ENCODE results near the gene LRP1B.
"Not testable (repeated sequence)": the region's sequence is repeated elsewhere in the genome, so short reads cannot be mapped to it uniquely, and the experiment has no call there.

Gene LRP1B

DNA sequence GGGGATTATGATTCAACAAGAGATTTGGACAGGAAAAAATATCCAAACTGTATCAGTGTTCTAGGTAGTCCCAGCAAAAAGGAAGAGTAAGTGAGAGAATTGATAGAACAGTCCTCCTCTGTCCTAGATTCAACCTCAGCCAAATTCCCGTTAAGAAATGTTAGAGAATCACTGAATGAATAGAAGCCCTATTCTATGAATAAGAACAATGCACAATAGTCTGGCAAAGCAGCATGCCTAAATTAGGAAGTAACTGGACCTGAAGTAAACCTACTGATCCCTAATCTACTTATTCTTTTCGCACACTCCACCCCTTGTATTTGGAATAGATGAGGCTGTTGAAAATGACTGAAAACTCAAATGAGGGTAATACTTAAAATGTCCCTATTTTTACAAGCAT, 1665.5 kb downstream of the LRP1B start:
- no peak for DNase-seq

DNA sequence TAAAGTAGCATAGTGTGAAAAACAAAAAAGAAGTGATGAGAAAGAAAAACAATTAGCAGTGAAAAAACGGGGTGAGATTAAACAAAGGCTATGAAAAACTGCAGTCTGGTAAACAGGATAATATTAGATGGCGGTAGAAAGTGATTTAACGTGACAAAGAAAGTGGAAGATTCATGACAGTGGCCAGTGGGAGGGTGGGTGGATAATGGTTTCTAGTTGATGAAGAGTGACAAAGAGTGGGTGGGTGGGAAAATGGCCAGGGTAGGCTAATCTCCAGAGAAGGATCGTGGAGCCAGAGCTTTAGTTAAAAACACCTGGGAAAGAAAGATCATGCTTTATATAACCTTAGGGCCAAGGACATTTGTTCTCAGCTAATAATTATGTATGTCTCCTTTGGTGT, 1667.8 kb downstream of the LRP1B start:
- DNase-seq: no peak

DNA sequence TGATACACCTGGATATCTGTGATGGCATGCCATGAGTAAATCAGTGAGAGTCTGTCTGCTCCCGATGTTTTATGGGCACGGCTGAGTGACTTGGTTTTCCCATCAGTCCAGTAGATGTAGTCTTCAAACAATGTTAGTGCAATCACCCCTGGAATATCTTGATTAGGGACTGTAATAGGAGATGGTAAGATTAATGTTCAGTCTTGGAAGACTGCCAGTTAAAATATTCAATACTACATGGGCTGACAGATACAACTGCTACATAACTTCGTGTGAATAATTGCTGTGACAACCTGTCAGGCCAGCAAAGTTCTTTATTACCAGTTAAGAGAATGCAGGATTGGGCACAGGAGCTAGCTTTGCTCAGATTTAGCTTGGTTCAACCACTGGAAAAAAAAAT, 1673.3 kb downstream of the LRP1B start:
- no peak for DNase-seq

DNA sequence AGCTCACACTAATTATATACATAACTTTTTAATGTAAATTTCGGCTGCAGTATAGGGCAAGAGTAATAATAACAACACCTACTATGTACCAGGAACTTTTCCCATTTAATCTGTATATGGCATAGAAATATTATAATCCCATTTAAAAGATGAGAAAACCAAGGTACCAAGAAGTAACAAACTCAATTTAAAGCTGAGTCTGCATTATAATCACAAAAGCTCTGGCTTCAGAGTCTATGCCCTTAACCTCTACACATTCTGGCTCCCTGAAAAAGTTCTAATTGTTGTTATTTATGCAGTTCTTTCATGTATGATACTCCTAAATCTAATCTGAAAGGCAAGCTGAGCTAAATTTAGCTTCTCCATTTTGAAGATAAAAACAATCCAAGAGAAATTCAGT, 1675.5 kb downstream of the LRP1B start:
- DNase-seq: no peak

DNA sequence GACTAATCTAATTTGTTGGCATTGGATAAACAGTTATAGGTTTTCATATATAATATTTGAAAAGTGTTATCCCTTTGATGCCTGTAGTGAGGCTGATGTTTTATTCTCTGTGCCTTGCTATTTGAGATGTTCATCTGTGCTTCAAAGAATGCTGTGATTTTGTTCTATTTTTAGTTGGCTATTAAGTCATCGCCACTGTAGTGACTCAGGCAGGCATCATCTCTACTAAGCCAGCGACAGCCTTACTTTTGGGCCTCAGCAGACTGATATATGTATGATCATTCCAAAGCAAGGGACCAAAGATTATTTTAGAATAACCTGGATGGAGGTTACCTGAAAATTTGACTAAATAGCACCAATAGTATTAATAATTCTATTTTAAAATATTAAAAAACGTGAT, 1676.1 kb downstream of the LRP1B start:
- DNase-seq: no peak

DNA sequence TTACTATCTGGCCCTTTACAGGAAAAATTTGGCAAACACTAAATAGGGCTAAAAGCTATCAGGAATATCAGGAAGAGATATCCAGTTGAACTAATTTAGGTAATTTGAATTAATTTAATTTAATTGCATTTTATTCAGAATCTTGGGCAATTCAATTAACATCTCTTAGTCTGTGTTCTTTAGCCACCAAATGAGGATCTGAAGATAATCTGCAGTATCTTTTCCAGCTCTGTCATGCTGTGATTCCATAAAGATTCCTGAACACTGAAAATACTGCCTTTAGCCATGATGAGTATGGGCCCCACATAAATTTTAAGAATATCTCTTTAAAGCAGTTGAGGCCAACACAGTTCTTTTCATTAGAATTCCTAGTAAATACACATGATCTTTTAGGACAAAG, 1679.5 kb downstream of the LRP1B start:
- DNase-seq: no peak

DNA sequence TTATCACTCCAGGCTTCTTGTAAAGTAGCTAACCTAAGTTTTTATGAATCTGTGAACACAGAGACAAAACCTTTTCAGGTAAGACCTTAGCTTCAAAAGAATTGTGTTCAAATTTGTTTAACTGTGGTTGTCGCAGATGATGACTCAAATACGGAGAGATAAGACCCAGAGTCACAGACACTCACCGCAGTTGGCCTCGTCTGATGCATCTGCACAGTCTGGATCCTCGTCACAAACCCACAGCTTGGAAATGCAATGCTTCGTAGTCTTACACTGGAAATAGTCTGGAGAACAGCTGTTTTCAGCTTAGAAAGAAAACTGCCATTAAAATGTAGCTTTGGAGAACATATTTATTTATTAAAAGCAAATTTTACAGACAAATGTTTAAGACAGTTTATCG, 1688.5 kb downstream of the LRP1B start:
- DNase-seq: no peak

DNA sequence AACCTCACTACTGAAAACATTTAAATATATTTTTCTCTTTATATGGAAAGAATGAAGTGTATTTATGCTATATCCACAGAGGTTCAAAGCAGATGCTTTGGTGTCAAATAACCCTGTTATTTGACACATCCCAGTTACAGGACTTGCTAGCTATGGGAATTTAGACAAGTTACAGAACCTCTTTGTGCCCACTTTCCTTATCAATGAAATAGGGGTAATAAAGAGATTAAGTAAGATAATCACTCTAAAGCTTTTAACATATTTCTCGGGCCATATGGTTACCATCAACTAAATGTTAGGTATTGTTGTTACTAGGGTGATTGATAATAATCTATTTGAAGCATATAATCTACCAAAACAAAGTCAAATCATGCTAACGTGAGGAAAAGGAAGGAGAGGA, 1690.0 kb downstream of the LRP1B start:
- no peak for DNase-seq

DNA sequence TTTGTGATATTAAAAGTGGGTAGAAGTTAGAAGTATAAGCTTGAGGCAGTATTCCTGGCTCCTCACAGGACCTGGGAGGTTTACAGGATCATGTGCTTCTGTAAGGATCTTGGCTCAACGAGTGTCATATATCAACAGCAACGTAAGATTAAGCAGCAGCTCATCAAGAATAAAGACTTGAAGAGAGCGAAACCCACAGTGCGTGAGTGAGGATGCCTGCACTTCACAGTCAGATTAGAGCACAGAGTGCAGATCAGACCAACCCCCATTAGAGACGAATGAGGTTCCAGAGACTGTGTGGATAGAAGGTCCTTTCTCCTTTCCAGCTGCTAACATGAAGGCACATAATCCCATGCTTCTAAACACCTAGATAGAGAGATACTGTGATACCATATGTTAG, 1693.9 kb downstream of the LRP1B start:
- DNase-seq: no peak

DNA sequence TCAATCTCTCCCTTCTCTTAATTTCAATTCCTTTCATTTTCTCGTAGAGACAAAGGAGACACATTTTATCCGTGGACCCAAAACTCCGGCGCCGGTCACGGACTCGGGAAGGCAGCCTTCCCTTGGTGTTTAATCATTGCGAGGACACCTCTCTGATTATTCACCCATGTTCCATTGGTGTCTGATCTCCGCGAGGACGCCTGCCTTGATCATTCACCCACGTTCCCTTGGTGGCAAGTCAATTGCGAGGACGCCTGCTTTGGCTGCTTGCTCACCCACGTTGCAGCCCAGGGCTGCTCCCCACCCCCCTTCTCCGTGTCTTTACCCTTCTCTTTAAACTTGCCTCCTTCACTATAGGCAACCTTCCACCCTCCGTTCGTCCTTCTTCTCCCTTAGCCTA, 1703.8 kb downstream of the LRP1B start:
- DNase-seq: not testable (repeated sequence)

DNA sequence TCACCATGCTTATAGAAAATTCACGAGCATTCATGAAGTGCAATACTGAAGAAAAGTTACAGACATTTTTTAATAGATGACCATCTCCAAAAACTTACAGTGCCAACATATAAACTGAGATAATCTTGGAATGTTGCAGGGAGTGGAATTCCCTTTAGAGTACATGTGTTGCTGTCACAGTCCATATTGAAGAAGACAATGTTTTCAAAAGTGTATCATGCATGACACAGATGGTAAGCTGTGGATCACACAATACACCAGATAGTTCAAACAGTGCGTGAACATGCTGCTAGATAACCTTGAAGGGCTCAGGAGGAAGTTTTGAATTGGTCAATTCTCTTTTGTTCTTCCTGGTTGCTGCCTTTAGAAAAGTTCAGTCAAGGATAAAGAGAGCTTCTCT, 1706.3 kb downstream of the LRP1B start:
- DNase-seq: no peak

DNA sequence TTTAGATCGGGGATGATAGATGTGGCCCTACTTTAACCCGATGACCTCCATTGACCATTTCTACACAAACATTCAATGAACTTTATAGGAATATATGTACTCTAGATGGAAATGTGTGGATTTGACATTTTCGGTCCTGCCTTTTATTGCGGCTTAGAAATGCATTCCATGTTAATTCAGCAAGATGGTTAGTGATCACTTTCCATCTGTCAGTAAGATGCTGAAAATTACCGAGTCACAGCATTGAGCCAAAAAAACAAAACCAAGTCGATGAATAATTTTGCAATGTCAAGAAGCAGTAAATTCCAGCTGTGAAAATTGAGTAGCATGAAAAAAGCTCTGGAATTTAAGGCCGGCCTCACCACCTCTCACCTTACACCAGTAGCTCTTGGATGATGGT, 1708.1 kb downstream of the LRP1B start:
- DNase-seq: no peak

DNA sequence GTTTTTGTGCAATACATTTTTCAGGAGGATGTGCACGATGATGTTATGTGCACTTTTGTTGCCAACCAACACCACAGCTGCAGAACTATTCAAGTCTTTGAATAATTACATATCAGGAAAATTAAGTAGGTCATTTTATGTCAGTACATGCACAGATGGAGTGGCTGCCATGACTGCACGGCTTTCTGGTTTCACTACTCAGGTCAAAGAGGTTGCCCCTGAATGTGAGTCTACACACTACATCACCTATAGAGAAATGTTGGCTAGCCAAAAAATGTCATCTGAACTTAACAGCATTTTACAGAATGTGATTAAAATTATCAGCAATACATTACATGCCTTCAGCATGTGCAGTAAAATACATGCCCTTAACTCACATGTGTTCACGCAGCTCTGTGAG, 1713.3 kb downstream of the LRP1B start:
- no peak for DNase-seq

DNA sequence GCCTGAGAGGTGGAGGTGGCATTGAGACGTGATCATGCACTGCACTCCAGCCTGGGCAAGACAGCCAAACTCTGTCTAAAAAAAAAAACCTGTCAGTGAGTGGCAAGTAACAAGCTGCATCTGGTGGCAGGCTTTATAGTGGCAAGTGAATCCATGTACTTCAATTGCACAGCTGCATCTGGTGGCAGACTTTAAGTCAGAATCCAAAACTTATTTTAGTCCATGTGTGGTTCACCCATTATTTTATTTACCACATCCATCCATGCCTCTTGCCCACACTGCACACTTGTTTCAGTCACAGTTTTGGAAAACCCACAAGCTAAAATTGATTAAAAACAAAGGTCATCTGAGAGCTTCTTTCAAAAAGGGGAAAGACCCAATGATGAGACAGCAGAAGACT, 1714.2 kb downstream of the LRP1B start:
- no peak for DNase-seq

DNA sequence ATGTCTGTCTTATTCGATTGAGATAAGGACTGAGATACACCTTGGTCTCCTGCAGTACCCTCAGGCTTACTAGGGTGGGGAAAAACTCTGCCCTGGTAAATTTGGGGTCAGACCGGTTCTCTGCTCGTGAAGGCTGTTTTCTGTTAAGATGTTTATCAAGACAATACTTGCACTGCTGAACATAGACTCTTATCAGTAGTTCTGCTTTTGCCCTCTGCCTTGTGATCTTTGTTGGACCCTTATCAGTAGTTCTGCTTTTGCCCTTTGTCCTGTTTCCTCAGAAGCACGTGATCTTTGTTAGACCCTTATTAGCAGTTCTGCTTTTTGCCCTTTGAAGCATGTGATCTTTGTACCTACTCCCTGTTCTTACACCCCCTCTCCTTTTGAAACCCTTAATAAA, 1715.8 kb downstream of the LRP1B start:
- DNase-seq: not testable (repeated sequence)

DNA sequence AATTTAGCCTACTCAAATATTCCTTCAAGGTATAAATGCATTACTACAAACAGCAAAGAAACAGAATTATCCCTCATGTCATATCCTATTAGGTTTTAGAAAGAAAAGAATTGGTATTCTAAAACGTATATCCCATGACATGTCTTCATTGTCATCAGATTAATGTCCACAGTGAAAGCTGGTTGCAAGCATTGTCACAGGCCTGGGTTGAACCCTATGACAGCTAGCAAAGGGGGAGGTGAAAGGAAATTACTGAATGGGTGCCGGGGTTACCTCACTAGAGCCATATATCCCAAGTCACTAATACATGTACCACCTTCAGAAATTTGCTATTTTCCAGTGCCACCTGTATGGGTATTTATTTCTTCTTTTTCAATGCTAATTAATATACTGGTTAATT, 1720.1 kb downstream of the LRP1B start:
- no peak for DNase-seq

DNA sequence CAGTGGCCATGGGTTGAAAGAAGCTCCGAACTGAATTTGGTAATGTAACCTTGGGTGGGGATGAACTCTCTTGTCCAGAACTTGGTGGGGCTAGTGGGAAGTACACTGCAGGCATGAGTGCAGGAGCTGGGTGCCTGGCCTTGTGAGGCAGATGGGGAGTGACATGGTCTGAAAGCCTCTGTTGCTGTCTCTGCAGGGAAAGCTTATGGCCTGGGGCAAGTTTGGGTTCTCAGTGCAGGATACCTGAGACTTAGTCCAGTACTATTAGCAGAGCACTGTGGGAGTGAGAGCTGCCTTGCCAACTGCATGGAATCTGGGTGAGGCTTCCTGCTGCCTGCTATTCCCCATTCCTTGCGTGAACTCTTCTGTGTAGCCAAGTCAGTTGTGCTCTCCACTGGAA, 1729.8 kb downstream of the LRP1B start:
- DNase-seq: no peak

DNA sequence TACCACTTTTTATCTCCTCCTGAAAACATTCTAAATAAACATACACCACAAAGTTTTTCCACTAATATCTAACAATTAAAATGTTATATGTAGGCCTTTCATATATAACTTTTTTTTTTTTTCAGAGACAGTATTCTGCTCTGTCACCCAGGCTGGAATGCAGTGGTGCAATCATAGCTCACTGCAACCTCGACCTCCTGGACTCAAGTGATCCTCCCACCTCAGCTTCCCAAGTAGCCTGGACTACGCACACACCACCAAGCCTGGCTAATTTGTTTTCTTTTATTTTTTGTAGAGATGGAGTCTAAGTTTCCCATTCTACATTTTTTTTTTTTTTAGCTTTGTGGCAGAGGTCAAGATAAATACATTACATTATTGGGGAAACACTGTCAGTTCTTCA, 1738.0 kb downstream of the LRP1B start:
- no peak for DNase-seq

DNA sequence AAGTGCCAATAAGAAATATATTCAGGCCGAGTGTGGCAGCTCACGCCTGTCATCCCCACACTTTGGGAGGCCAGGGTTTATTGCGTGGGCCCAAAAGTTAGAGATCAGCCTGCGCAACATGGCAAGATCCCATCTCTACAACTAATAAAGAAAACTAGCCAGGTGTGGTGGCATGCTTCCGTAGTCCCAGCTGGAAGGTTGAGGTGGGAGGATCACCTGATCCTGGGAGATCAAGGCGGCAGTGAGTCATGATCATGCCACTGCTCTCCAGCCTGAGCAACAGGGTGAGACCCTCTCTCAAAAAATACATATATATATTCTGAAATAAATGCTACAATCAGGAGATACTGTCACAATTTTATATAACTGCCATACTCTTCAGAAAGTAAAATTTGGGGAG, 1745.9 kb downstream of the LRP1B start:
- DNase-seq: no peak

DNA sequence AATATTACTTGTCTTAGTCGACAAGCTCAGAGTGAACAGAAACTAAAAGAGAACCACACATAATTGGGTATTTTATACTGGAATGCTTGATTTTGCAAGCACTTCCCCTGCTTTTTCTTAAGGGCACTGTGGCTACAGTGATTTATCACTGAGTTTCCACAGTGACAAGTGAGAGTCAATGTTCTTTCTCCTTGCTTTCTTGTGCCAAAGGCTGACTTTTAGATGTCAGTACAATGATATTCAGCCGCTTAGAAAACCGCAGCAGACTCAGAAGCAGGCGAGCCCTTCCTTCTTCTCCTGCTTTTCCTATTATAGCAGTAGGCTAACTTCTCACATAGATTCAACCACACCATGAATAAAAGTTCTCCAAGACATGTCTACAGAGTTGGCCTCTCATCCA, 1747.0 kb downstream of the LRP1B start:
- DNase-seq: no peak

DNA sequence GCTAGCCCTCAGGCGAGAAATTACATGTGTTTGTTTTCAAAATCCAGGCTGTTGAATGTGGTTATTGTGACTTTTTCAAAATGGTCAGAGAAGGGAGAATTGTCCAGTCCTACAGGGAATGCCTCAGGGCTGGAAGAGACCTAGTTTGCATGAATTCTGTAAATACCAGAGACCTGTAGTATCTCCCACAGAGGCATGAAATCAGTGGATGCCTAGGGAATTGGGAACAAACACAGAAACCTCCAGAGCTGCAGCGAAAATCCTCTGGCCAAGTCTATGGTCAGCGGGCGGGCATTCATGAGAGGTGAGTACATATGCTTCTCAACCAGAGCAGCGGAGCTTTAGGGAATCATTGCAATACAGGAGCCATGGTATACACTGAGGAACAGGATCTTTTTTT, 1754.1 kb downstream of the LRP1B start:
- DNase-seq: no peak

DNA sequence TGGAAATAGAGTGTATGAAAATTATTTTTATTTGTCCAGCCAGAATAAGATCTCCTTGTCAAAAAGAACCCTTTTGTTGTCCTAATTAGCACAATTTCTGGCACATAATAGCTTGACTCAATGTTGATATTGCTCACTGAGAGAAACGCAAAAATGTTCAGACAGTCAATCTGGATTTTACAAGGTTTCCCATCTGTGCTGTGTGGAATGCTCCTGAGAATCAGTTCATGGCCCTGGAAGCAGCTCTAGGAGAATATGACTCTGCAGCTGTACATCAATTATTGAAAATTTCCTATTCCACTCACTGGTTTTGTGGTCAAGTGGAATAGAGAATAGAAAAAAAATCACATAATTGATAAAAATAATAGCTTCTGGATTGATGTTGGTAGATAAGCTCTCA, 1767.7 kb downstream of the LRP1B start:
- no peak for DNase-seq

DNA sequence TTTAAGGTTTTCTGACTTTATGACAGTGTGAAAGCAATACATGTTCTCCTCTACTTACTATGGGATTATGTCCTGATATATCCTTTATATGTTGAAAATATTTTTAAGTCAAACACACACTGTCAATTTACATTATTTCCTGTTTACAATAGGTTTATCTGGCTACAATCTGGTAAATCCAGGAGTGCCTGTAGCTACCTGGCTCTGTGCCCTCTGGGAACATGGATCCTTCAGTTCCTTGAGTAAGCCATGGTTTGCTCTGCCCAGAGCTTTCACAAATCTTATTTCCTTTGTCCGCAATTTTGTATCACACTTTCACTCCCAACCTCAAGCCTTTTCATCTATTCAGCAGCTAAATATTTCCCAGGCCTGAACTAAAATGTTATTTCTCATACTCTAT, 1768.5 kb downstream of the LRP1B start:
- no peak for DNase-seq

DNA sequence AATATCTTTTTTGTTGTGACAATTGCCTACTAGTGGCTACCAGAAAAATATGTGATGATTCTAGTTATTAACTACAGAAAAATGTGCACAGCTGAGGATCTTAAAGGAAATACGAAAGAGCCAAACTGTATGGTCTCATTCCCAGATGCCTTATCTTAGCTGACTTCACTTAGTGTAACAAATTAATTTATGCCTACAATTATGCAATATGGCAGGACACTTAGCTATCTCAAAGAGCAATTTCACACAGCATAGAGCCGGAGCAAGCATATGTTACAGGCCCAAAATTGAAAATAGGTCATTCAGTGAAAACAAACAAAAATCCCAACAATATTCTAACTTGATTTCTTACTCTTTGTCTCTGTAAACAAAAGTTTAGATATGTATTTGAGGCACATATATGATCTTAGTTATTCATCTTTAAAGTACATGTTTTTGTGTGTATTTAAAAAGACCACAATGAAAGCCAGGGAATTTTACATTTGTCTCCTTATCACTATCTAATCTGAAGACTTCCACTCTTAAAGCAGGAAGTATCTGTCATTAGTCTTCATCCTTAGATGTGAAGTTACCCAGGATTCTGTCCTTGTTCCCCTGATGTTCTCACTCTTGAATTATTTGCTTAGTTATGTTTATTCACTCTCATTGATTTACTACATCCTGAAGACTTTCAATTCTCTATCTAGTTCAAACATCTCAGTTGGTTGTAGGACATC, 1771.6 kb downstream of the LRP1B start:
- no peak for DNase-seq

DNA sequence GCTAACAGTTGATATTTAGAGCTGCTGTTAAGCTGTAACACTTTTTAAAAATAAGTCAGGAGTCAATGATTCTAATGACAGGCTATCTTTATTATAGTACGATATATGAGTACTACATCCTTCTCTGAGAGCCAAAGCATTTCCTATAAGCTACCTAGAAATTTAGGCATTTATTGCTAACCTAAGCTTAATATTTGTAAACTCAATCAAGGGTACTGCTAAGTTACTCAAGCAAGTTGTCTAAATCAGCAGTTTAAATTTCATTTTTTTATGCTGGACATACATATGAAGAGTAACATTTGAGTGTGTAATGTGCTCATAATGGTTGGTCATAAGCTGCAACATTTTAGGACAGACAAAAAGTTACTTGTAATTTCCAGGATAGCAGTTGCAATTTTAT, 1774.1 kb downstream of the LRP1B start:
- no peak for DNase-seq

Data from NCI-H2107 (cell line).